NCI-H2196 (cell line): Measurements from ENCODE around the gene CELSR1.

ENCODE experiments used
- DNase-seq: peaks from one replicate; lab custom pipeline; 2025; ENCODE audit not compliant: unreplicated experiment; lab: John Stamatoyannopoulos, UW

CELSR1 gene

DNA sequence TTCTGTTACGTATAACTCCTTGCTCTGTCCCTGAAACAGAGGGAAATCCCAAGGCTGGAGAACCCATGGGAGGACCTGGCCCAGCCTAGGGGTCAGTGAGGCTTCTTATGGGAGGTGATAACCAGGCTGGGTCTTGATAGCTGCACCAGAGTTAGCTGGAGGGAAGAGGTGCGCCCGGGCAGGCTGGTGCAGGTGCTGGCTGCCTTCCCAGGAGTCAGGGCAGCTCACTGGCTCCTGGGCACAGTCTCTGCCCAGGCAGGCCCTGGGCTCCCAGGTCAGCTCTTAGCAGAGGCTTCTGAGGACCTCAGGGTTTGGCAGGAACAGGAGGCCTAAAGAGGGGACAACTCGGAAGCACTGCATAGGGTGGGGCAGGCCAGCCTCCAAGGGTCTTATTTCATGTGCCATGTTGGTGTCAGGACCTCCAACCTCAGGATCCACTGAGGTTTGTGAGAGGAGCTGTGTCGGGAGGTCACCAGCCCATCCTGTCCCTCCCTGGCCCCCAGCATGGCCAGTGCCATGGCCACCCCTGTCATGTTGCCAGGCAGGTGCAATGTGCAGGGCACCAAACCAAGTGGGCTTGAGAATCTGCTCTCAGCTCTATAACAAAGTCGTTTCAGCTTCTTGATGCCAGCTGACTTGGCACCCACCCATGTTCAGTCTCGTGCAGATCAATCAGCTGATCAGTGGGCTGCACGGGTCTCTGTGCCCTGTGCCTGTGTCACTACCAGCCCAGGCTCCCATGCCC, 20.5 kb upstream of the CELSR1 start:
- DNase-seq = peak; percentile 40

DNA sequence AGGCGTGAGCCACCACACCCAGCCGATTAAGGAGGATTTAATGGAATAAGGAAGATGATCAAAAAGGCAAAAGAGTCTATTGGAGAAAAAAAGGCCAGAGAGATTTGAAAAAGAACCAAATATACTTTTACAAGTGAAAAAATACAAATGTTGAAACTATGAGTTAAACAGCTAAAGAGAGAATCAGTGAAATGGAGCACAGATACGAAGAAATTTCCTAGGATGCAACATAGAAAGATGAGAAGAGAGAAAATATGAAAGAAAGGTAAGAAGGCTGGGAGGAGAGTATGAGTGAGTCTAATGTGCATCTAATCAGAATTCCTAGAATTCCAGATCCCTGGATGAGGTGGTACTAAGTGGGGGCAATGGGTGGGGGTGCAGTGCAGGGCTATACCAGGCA, 19.4 kb upstream of the CELSR1 start:
- no peak for DNase-seq

DNA sequence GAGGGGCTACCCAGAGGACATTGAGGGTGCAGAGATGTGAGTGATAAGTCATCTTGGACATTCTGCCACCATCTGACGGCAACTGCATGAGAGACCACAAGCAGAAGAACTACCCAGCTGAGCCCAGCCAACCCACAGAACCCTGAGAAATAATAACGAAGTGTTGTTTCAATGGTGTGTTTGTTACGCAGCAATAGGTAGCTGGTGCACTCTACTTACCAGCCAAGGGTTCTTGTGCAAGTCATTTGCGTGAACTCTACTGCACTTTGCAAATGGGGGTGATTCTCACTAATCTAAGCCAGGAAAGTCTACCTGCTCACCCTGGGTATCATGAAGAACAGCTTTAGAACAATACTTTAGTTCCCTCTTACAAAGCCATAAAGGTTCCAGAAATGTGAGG, 15.8 kb upstream of the CELSR1 start:
- no peak for DNase-seq

DNA sequence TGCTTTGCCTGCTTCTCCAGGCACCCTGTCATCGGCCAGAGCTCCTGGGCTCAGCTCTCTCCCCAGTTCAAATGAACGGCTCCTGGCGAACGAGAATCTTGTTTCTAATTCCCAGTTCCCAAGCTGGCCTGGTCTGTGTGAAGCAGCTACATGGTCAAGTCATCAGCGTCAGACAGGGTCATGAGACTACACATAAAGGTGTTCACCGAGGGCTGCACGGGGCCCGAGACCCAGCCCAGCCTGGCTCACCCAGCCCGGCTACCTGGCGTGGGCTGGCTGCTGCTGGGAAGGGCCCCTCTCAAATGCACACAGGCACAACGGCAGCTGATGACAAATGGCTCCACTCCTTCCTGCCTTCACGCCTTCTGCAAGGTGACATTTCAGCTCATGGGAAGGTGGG, 14.6 kb upstream of the CELSR1 start:
- no peak for DNase-seq

DNA sequence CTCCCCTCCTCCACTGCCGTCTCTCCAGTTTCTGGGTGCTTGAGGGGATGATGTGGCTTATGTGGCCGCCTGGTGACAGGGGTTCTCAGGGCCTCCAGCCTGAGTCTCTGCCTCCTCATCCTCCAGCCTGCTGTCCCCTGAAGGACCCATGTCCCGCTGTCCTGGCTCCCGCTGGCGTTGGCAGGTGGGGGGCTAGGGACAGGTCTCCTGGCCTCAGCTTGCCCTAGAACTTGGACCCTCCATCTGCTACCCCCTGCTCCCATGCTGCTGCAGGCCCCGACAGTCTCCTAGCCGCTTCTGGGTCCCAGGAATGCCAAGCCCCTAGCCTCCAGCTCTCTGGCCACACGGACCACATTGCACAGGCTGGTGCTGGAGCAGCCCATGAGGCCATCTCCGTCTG, 13.9 kb upstream of the CELSR1 start:
- DNase-seq = no peak

DNA sequence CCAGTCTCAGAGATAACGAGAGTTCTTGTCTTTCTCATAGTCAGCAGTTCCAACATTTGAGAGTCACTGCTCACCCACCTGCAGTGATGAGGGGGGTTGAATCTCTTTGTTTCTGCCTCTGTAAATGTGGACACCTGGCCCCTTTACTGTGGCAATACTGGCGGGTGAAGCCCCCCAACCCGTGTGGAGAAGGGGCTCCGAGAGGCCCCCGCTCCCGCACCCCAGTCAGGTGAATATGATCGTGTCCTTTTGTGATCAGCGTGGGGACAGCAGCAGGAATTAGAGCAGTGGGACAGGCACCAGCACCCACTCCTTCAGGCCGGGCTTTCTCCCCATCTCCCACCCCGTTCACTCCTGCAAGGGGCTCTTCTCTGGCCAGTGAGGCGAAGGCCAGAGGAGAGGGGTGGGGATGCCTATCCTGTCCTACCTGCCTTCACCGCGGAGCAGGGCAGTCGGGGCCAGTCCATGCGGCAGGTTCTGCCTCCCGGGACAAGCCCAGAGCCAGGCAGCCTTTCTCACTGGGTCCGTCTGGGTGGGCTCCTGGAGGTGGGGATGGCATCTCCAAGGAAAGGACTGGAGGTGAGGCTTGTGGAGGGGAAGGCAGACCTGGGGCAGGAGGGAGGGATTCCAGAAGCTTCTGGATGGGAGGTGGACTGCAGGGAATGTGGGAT, 12.7 kb upstream of the CELSR1 start:
- DNase-seq = no peak

DNA sequence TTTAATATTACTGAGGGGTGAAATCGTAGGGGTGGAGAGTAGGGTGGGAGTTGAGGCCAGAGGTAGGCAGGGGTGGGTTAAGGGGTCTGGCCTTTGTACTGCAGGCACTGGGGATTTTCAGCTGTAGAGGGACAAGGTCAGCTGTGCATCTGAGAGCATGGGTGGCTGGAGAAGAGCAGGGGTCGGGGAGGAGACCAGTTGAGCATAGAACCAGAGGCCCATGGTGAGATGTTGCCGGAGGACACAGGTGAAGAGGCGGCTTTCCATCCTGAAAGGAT, 12.1 kb upstream of the CELSR1 start:
- no peak for DNase-seq

DNA sequence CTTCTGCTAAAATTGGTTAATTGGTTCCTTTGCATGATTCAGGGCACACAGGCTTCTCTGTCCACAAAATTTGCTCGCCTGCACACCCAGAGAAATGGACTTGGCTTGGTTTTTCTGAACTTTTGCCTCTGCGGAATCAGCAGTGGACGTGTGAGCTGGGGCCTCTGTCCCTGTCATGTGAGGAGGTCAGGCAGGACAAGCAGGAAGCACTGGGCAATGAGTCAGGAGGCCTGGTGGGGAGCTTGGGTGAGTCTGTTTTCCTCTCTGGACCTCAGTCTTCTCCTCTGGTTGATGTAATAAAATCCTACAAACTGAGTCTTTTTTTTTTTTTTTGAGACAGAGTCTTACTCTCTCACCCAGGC, 10.4 kb upstream of the CELSR1 start:
- DNase-seq = no peak

DNA sequence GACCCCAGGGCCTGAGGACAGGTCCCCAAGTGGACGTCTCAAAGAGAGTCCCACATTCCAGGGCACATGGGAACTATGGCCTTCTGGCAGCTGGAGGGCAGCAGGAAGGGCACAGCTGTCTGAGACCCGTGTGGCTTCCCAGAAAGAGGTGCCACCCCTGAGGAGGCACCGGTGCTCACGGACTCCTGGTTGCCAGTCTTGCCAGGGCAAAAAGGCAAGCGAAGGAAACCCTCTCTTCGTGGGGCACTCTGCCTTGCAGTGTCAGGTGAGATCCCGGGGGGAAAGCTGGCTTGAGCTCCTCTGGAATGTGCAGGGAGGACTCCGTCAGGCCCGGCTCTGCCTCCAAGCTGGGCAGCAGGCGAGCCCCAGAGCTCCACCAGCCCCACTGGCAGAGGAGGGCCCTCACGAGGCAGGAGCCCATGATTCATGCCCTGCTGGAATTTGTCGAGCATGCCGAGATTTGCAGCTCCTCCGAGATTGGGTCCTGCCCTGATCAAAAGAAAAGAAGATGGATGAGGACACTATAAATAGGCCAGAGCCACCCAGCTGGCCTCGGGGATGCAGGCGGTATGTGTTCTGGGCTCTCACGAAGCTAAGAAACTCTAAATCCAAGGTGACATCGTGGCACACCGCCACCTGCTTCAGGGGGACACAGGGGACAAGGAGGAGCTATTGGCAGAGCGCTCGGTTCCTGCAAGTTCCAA, 9.9 kb upstream of the CELSR1 start:
- no peak for DNase-seq

DNA sequence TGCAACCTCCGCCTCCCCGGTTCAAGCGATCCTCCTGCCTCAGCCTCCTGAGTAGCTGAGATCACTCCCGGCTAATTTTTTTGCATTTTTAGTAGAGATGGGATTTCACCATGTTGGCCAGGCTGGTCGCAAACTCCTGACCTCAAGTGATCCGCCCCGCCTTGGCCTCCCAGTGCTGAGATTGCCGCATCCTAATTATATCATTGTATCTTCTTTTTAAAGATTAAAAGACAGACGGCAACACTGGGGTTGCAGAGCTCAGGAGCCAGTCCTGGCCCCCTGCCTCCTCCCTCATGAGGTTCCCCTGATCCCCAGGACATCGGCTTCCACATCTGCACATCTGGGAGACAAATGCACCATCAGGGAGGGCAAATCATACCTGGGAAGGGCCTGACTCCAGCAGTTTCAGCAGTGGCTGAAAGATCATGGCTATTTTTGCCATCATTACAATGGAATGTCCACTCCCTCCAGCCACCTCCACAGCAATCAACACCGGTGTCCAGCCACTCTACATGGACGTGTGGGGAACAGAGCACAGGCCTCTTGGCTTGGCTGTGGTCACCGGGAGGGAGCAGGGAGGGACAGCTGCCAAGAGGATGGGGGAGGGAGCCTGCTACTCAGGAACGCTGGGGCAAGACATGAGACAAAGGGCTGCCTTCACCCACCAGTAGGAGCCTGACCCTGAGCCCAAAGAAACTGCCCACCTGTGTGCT, 9.2 kb upstream of the CELSR1 start:
- no peak for DNase-seq

DNA sequence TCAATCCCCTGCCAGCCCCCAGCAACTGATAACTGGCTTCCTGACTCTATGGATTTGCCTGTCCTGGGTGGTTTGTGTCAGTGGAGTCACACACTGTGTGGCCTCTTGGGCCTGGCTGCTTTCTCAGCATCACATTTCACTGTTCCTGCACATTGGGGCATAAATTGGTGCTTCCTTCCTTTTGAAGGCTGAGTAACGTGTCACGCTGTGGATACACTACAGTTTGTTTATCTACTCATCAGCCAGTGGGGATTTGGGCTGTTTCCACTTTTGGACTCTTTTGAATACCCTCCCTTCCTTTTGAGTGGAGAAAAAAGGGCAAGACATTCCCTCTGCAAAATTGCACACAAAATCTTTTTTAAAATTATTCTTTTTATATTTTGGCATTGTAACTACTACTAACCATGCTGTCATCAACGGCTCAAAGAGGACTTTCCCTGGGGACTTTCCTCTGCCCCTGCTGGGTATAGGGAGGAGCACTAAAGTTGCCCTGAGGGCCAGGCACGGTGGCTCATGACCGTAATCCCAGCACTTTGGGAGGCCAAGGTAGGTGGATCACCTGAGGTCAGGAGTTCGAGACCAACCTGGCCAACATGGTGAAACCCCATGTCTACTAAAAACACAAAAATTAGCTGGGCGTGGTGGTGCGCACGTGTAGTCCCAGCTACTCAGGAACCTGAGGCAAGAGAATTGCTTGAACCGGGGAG, 7.8 kb upstream of the CELSR1 start:
- DNase-seq = no peak

DNA sequence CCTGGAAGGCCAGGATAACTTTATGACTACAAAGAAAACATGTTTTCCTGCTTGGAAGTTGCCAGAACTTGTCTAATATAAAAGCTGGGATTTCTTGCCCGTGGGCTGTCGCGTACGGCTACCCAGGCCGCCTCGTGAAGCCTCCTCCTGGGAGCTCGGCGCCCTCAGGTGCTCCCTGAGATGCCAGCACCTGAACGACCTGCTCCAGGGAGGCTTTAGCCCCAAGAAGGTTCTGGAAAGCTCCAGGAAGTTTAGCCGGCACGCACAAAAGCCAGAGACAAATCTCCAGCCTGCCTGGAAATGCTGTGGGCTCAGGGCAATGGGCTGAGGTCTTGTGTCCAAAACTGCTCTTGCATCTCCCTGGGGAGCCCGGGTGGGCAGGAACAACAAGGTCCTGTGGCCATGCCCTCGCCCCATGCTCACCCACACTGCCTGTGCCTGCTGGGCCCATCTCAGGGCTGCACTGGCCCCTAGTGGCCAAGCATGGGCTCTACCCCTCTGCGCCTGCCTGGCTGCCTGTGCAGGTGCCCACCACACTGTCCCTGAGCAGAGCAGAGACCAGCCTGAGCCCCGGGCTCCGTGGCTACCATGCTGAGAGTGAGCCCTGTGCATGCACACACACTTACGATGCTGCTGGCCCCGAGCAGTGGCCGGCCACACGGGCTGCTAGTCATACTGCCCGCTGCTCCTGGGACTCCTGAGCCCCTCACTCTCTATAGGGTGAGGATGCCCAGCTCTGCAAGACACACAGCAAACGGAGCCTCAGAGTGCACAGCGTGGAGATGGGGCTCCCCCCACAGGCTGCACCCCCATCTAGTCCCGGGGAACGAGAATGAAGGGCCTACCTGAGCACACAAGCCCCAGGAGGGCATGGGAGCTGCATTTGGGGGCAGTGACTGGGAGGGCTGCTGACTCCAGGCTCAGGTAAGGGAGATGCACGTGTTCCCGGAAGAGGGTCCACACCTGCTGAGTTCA, 4.9 kb upstream of the CELSR1 start:
- DNase-seq = peak; percentile 72

DNA sequence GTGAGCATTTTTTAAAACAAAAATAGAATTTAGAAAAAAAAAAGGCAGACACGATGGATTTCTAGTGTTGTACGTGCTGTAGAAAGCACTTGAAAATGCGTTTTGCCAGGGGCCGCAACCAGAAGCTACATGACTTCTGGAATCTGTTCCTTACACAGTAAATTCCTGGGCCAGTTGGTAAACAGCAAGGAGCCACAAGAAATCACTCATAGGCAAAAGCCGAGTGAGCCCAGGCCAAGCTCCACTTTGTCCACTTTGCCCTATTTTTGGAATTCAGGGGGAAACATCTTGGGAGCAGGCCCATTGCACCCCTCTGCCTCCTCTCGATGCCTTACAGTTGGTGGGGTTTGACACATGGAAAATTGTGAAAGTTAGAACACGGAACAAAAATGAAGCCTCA, 4.1 kb upstream of the CELSR1 start:
- no peak for DNase-seq

DNA sequence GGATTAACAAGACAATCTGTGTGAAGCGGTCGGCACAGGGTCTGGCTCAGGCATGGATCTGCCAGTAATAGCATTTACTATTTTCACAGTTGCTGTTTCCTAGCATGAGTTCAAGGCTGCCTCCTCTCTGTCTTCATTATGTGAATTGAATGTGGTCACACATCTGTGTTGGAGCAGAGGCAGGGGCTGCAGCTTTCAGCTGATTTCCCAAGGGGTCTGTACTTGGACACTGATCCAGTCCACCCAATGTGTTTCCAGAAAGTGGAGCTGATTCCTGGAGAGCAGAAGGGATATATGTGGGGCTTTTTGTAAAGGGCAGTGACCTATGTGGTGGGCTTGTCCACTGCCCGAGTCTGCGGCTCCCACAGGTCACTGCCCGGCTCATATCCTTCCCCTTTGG, 3.5 kb upstream of the CELSR1 start:
- DNase-seq = no peak

DNA sequence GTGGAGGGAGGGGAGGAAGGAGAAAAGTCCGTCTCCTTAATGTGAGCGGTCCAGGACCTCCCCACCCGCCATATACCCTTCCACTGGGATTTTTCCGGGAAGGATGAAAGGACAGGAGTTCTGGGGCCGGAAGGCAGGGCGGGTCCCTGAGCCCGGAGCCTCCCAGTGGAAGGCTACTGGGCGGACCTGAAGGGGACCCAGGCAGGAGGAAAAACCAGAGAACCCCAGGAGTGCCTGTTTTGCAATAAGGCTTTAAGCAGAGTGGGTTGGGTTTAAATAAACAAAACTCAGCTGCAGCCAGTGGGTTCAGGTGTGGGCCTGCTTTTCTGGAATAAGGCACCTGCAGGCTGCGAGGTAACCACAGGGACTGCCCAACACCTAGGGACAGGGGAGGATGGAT, 1.7 kb upstream of the CELSR1 start:
- no peak for DNase-seq

DNA sequence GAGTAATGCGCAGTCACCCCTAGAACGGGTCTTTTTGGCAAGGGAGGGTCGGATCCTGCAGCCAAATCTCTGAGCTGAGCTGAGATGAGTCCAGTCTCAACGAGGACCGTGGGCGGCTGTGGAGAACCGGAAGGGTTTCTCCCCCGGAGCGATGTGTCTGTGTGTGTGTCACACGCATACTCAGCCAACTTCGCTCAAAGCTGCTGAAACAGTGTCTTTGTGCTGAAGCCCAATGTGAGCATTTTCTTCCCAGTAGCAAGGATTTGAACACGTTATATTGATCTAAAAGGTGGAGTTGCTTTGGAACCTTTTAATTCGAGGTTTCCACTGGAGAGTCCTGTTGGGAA, 1.4 kb upstream of the CELSR1 start:
- DNase-seq = no peak

DNA sequence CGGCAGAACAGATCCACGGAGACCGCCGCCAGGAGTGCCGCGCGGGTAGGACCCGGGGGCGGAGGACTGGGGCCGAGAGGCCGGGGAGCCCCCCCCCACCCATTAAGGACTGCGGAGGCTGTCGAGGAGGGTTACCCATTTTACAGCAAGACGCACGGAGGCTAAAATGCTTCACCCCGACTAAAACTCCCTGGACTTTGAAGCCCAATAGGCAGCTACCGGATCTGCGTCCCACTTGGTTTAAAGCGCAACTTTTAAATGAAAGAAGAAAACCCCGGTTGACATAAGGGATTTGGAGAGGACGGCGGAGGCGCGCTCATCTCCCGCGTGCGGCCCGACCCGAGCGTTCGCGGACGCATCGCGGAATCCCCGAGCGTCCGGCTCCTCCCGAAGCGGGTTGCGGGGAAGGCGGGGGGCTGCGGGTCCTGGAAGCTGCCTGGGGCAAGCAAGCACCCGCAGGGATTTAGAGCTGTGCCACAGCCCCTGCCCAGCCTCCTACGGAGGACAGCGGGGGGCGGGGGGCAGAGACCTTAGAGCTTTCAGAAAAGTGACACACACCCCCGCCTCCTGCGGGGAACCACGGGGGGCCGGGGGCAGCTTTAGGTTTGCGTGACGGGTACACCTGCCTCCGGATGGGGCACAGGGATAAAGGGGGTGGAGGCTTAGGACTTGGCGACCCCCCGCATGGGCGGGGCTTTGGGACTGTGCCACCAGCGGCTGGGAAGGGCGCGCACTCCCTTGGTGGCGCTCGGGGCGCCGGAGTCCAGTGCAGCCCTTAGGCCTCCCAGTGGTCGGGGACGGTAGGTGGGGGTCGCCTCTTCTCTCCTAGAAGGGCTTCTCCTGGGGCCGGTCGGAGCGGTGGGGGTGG, 760 bp upstream of the CELSR1 start:
- DNase-seq = no peak

DNA sequence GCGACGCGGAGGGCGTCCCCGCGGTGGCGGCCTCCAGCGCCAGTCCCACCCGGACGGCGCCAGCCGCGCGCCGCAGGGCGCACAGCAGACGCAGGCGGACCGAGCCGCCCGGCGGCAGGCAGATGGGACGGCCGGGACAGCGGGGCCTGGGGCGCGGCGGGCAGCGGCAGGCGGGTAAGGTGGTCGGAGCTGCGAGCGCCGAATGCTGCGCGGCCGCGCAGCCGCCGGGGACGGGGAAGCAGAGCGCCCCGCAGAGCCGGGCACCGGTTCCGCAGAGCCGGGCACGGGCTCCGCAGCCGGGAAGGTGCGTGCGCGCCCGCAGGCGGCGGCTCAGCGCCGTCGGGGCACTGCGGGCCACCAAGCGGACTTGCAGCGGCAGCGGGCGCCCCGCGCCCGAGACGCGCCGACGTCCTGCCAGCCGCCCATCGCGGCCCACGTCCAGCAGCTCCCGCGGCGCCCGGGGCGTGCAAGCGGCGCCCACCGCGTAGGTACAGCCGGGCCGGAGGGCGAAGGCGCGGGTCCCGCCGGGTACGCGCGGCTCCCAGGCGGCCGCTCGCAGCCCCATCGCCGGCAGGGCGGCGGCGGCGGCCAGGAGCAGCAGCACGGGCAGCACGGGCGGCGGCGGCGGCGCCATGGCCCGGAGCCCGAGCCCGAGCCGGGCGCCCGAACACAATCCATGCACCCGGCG, 739 bp downstream of the CELSR1 start:
- DNase-seq = no peak
